Fibroblast of skin of left quadriceps (primary cell): Measurements from ENCODE around the gene TLNRD1.

Source experiments
- DNase-seq, 2 experiments: peaks; one replicate each; pipeline ENCODE4 v3.0.0-alpha.2; 2013; ENCODE audit warnings: low read depth in 2 of 2

The TLNRD1 gene

GRCh38 chr15:80977627-80978036 is 23.1 kb upstream of the TLNRD1 start:
- DNase-seq, result no peak

DNA sequence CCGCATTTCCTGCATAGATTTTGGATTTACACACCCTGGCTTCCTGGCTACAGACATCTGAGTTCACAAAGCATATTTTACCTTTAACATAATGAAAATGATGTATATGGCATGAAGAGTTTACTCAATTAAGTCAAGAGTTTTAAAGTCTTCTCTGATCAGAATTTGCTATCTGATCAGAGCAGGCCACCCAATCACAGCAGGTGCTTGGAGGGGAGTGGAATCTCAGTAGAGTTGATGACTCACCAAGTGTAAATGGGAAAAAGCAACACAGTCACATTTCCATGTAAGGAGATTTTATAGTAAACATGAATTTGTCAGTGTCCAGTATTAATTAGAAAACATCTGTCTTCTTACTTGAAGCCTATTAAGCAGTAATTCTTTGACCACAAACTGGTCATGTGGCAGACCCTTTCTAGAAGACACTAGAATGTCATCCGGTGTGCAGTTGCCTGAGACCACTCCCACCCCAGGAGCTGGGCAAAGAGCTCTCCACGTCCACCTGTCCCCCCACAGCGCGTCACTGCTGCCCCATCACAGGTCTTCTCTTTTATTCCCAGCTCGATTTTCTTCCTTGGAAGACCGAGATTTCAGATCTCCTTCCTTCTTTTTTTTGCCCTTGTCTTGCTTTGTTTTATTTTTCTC is 21.9 kb upstream of the TLNRD1 start:
- DNase-seq, result no peak

- no peak for DNase-seq
Measured at GRCh38 chr15:80979538-80980200, 21.1 kb upstream of the TLNRD1 start.

- DNase-seq, result no peak
Measured at GRCh38 chr15:80982205-80982604, 18.5 kb upstream of the TLNRD1 start.

DNA sequence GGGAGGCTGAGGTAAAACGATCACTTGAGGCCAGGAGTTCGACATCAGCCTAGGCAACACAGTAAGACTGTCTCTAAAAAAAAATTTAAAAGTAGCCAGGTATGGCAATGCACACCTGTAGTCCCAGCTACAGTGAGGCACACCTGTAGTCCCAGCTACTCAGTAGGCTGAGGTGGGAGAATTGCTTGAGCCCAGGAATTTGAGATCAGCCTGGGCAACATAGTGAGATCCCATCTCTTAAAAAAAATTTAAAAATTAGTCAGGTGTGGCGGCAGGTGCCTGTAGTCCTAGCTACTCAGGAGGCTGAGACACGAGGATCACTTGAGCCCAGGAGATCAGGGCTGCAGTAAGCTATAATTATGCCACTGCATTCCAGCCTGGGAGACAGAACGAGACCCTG is 17.9 kb upstream of the TLNRD1 start:
- no peak for DNase-seq

GRCh38 chr15:80984856-80985255 is 15.9 kb upstream of the TLNRD1 start:
- no peak for DNase-seq

DNA sequence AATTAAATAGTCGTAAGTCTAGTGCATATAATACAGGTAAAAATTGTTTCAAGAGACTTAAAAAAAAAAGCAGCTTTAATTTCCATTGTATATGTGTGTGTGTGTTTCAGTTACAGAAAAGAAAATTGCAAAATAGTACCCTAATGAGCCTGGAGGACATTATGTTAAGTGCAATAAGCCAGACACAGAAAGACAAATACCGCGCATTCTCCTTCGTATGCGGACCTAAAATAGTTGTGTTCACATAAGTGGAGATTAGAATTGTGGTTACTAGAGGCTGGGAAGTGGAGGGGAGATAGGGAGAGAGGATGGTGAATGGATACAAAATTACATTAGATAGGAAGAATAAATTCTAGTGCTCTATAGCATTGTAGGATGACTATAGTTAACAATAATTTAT is 14.7 kb upstream of the TLNRD1 start:
- no peak for DNase-seq

DNA sequence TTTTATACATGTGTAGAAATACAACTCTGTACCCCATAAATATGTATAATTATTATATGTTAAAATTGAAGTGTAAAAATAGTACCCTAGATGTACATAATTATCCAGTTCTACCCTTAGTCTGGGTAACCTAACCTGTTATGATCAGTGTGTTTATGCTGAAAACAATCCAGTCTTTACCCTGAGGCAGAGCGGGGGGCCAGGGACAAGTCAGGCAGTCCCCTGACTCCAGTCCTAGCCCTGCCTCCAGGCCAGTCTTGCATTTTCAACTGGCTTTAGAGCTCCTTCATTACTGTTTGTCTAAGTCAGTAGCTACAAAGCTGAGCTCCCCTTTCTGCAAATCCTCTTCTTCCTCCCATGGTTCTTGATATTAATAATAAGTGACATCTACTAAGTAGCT is 14.2 kb upstream of the TLNRD1 start:
- no peak for DNase-seq

DNA sequence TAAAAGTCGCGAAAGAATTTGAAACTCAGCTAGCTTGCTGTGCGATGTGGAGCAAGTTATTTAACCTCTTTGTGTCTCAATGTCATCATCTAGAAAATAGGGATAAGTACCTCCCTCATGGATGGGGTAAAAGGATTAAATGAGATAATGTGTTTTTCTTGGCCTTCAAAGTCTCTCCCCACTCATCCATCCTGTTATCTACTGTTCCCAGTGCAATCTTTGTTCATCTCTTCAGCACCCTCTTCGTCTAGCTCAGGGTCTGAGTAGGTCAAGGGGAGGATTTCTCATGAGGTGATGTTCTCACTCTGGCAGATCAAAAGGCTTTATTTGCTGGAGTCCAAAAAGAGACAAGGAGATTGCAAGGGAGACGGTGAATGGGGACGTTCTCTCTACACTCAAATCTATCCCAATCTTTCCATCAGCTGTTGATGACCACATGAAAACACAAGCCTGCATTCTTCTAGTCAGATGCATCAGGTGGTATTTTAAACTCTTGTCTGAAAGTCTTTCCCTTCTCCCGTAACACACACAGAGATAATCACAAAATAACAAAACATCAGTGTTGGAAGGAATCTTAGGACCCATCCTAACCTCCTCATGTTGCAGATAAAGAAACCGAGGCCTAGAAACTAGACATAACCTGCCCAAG is 12.5 kb upstream of the TLNRD1 start:
- no peak for DNase-seq

- DNase-seq, result no peak
Measured at GRCh38 chr15:80989081-80989517, 11.6 kb upstream of the TLNRD1 start.

DNA sequence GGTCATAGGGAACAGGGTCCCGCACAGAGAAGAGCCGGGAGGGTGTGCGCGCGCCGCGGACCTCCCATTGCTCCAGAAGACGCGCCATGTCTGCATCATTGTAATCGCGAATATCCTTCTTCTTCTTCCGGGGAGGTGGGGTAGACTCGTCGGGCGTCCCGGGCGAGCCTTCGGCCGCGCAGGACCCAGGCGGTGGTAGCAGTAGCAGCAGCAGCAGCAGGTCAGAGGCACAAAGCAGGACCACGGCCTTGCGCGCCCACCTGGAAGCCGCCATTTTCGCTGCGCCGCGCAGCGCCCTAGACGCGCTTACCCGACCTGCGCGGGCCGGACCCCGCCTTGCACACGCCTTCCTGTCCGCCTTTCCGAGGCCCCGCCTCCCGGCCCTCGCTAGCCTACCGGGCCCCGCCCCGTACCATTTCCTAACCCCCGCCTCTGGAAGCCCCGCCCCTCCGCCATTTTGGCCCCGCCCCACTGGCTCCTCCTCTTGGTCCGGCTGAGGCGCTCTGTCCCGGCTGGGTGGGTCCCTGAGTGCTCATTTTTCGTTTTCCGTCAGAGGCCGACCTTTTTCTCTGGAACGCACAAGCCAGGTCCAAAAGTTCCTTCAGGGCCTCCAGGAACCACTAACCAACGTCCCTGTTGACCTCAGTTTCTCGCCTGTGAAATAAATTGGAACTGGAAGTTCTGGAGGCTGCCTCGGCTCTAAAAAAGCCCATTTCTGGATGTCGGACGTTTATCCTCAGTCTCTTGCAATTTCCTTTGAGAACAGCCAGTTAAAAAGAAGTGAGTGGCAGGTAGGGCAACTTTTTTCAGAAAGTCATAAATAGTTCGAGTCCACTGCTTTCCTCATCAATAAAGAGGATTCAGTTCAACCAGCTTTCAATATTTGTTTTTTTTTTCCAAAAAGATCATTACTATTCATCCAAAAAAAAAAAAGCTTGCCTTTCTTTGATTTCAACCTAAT is 10.9 kb upstream of the TLNRD1 start, which contains the start of gene MESD:
MESD (minus strand) TSS at position 302 of the 961 bp plus-strand sequence; CDS start at position 274, 28 bp downstream.
- DNase-seq, result peak; percentile 87 to 88

GRCh38 chr15:80990955-80991354 is 9.8 kb upstream of the TLNRD1 start:
- DNase-seq, result no peak

DNA sequence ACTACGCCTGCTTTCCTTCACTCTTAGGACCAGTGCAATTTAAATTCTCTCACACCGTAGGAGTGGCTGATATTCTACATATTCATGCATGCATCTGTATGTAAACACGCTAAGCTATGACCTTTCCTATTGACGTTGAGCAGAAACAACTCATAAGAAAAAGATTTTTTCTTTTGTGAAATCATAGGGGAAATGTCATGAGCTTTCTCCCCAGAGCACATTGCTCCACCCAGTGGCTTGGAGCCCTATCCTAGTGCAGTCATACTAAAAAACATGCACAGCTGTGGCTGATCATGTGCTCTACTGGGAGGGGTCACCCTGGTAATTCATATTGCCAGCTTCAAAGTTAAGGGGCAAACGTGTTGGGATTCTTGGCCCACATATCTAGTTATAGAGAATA is 9.3 kb upstream of the TLNRD1 start:
- no peak for DNase-seq

GRCh38 chr15:80992006-80992405 is 8.7 kb upstream of the TLNRD1 start:
- DNase-seq, result no peak

DNA sequence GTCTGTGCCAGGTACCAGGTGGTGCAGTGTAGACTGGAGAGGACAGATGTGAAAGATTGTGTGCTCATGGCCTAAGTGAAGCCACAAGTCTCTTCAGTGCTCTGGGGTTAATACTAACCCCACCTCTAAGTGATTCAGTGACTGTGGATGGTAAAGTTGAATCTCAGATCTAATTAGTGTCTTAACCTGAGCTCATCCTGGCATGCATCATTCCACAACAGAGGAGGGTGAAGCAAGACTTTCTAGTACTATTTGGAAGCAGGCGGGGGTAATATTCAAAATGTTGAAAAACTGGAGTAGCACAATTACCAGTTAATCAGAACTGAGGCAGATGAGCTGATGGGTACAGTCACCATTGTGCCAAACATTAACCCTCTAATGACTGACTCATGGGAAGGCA is 8.3 kb upstream of the TLNRD1 start:
- DNase-seq, result no peak

DNA sequence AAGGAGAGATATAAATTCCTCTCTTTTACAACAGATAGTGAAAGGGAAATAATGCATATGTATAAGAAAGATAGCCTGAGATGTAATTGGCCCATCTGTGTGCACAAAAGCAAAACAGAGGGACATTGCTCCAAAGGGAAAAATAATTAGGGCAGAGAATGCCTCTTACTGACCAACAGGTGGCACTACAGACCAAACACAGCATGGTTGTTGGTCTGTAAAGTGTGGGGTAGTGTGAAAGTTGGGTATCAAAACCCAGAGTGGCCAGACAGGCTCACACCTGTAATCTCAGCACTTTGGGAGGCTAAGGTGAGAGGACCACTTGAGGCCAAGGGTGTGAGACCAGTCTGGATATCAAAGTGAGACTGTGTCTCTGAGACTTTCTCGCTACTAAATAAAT is 4.5 kb upstream of the TLNRD1 start:
- no peak for DNase-seq

DNA sequence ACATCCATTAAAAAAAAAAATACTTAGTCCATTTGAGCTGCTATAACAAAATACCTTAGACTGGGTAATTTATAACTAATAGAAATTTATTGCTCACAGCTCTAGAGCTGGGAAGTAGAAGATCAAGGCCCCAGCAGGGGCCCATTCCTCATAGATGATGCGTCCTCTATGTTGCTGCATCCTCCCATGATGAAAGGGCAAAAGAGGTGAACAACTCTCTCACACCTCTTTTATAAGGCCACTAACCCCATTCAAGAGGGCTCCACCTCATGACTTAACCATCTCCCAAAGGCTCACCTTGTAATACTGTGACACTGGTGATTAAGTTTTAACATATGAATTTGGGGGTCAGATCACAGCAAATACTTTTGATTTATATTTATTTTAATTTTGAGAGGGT is 3.0 kb upstream of the TLNRD1 start:
- no peak for DNase-seq

- no peak for DNase-seq
Measured at GRCh38 chr15:80998251-80998650, 2.5 kb upstream of the TLNRD1 start.

DNA sequence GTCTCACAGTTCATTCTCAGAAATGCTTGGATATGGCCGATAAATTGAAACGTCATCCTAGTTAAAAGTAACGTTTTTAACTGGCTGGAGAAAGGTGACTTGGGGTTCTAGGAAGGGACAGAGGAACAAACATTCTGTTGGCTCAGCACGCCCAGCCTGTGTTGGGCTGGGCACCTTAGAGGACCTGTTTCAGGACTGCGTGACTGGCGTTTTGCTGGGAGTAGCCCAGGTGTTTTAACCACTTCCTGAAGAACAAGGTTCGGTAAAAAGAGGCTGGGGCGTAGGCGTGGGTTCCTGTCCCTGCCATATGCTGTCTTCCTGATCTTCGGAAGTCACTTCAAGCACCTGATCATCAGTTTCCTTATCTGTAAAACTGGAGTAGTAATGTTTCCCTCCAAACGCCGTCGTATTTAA is 1.1 kb upstream of the TLNRD1 start:
- DNase-seq, result no peak

DNA sequence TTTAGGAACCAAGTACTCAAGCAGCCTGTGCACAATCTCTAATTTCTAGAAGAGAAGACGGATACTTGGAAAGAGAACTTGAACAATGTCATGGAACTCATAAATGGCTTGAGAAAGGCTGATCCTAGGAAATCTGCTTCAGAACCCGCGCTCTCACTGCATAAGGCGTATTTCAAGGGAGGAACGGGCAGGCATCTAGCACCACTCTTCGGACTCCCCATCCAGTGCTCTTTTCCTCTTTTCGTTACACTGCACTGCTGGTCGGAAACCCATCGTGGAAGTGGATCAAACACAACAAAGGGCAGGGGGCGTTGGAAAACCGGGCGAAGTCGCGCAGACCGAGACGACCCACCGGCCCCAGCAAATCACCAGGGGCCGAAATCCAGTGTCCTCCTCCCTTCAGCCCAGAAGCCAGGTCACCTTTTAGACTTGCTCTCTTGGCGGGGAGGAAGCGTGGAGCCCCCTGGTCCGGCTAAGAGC is 539 bp upstream of the TLNRD1 start:
- DNase-seq, result no peak

GRCh38 chr15:81001152-81002008 is 657 bp downstream of the TLNRD1 start:
- no peak for DNase-seq
